HEK293 (cell line): ENCODE results near the gene SPACA4.

Experiments
- GLIS2 ChIP-seq: fragments of 450-650 bp; formaldehyde crosslinking; IDR thresholded peaks from 2 replicates; pipeline ENCODE4 v1.5.1; 2016; ENCODE audit warnings: missing biosample characterization, missing genetic modification characterization
- KLF8 ChIP-seq: fragments of 450-650 bp; formaldehyde crosslinking; IDR thresholded peaks from 2 replicates; pipeline ENCODE4 v1.5.1; 2016; ENCODE audit warnings: missing biosample characterization, missing genetic modification characterization
- SP3 ChIP-seq: fragments of 450-650 bp; formaldehyde crosslinking; IDR thresholded peaks from 2 replicates; pipeline ENCODE4 v1.5.1; 2016; ENCODE audit warnings: missing biosample characterization, missing genetic modification characterization
- SP7 ChIP-seq: fragments of 450-650 bp; formaldehyde crosslinking; IDR thresholded peaks from 2 replicates; pipeline ENCODE4 v1.5.1; 2016; ENCODE audit warnings: missing biosample characterization, missing genetic modification characterization
- ZBTB1 ChIP-seq: fragments of 450-650 bp; formaldehyde crosslinking; IDR thresholded peaks from 2 replicates; pipeline ENCODE4 v1.5.1; 2016; ENCODE audit warnings: missing biosample characterization, missing genetic modification characterization
- ZBTB48 ChIP-seq: fragments of 450-650 bp; formaldehyde crosslinking; IDR thresholded peaks from 2 replicates; pipeline ENCODE4 v1.5.1; 2016; ENCODE audit warnings: missing biosample characterization, missing genetic modification characterization
- ZBTB7A ChIP-seq: fragments of 450-650 bp; formaldehyde crosslinking; IDR thresholded peaks from 2 replicates; pipeline ENCODE4 v1.5.1; 2016; ENCODE audit warnings: low read depth, missing biosample characterization, missing genetic modification characterization
- ZBTB8A ChIP-seq: fragments of 450-650 bp; formaldehyde crosslinking; IDR thresholded peaks from 2 replicates; pipeline ENCODE4 v1.5.1; 2016; ENCODE audit warnings: missing biosample characterization, missing genetic modification characterization
- ZEB2 ChIP-seq: fragments of 450-650 bp; formaldehyde crosslinking; IDR thresholded peaks from 2 replicates; pipeline ENCODE4 v1.5.1; 2016; ENCODE audit warnings: missing biosample characterization, missing genetic modification characterization
- ZFP3 ChIP-seq: fragments of 450-650 bp; formaldehyde crosslinking; IDR thresholded peaks from 2 replicates; pipeline ENCODE4 v1.5.1; 2016; ENCODE audit warnings: low read depth, missing biosample characterization, missing genetic modification characterization
- ZNF169 ChIP-seq: fragments of 450-650 bp; formaldehyde crosslinking; IDR thresholded peaks from 2 replicates; pipeline ENCODE4 v1.5.1; 2016; ENCODE audit warnings: missing biosample characterization, missing genetic modification characterization
- ZNF24 ChIP-seq: fragments of 450-650 bp; formaldehyde crosslinking; IDR thresholded peaks from 2 replicates; pipeline ENCODE4 v1.5.1; 2016; ENCODE audit warnings: missing biosample characterization, missing genetic modification characterization
- ZNF416 ChIP-seq: fragments of 450-650 bp; formaldehyde crosslinking; IDR thresholded peaks from 2 replicates; pipeline ENCODE4 v1.5.1; 2016; ENCODE audit warnings: missing biosample characterization, missing genetic modification characterization
- TF ChIP-seq, protein P1 (sequence below): fragments of 450-650 bp; formaldehyde crosslinking; IDR thresholded peaks from 2 replicates; pipeline ENCODE4 v1.5.1; 2016; ENCODE audit warnings: missing biosample characterization, missing genetic modification characterization
- TF ChIP-seq, protein P2 (sequence below): fragments of 450-650 bp; formaldehyde crosslinking; IDR thresholded peaks from 2 replicates; pipeline ENCODE4 v1.5.1; 2016; ENCODE audit warnings: missing biosample characterization, missing genetic modification characterization
- TF ChIP-seq, protein P3 (sequence below): fragments of 450-650 bp; formaldehyde crosslinking; IDR thresholded peaks from 2 replicates; pipeline ENCODE4 v1.5.1; 2017; ENCODE audit warnings: missing biosample characterization, missing genetic modification characterization
- TF ChIP-seq, protein P4 (sequence below): IDR thresholded peaks from 2 replicates; pipeline ENCODE4 v1.6.1; 2011; ENCODE audit warnings: mild to moderate bottlenecking, low read depth, low read length, borderline replicate concordance
- TF ChIP-seq, protein P5 (sequence below): fragments of 450-650 bp; formaldehyde crosslinking; IDR thresholded peaks from 2 replicates; pipeline ENCODE4 v1.5.1; 2016; ENCODE audit warnings: missing biosample characterization, missing genetic modification characterization
- TF ChIP-seq, protein P6 (sequence below): fragments of 450-650 bp; formaldehyde crosslinking; IDR thresholded peaks from 2 replicates; pipeline ENCODE4 v1.5.1; 2016; ENCODE audit warnings: missing biosample characterization, missing genetic modification characterization
- TF ChIP-seq, protein P7 (sequence below): fragments of 450-650 bp; formaldehyde crosslinking; conservative IDR thresholded peaks from 2 replicates; pipeline ENCODE4 v1.5.1; 2016; ENCODE audit warnings: low read depth, missing biosample characterization, missing genetic modification characterization
- TF ChIP-seq, protein P8 (sequence below): fragments of 450-650 bp; formaldehyde crosslinking; IDR thresholded peaks from 2 replicates; pipeline ENCODE4 v1.5.1; 2016; ENCODE audit warnings: missing biosample characterization, missing genetic modification characterization

Gene SPACA4

DNA sequence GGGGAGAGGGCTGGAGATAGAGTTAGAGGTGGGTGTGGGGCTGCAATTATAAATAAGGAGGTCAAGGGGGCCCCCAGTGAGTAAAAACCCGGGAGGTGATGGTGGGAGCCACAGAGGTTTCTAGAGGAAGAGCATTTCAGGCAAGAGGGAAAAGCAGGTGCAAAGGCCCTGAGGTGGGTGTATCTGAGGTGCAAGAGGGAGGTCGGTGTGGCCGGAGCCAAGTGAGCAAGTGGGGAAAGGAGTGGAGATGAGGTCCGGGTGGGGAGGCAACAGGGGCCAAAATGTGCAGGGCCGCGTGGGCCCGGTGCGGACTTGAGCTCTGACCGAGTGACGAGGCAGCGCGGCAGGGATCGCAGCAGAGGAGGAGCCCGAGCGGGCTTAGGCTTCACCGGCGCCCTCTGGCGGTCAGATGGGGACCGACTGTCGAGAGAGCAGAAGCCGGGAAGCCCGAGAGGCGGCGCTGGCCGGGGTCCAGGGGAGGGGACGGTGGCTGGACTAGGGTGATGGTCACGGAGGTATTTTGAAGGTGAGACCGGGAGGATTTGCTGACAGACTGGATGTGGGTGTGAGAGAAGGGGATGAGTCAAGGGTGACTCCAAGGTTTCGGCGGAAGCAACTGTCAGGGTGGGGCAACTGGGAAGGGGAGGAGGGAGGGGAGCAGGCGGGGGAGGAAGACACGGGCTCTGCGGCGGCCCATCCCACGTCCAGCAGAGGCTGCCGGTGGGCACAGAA, 17.7 kb upstream of the SPACA4 start (continued):
- TF ChIP-seq, protein P1, sequence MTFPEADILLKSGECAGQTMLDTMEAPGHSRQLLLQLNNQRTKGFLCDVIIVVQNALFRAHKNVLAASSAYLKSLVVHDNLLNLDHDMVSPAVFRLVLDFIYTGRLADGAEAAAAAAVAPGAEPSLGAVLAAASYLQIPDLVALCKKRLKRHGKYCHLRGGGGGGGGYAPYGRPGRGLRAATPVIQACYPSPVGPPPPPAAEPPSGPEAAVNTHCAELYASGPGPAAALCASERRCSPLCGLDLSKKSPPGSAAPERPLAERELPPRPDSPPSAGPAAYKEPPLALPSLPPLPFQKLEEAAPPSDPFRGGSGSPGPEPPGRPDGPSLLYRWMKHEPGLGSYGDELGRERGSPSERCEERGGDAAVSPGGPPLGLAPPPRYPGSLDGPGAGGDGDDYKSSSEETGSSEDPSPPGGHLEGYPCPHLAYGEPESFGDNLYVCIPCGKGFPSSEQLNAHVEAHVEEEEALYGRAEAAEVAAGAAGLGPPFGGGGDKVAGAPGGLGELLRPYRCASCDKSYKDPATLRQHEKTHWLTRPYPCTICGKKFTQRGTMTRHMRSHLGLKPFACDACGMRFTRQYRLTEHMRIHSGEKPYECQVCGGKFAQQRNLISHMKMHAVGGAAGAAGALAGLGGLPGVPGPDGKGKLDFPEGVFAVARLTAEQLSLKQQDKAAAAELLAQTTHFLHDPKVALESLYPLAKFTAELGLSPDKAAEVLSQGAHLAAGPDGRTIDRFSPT (tag by site-specific recombination) = peak; percentile 25; the same call in 1 of the 2 replicates
- TF ChIP-seq GLIS2 (tag by site-specific recombination) = 0 out of 2 replicates have a peak, but pooled peaks have one; percentile 27
- TF ChIP-seq ZBTB48 (tag by site-specific recombination) = peak; percentile 76
- TF ChIP-seq, protein P2, sequence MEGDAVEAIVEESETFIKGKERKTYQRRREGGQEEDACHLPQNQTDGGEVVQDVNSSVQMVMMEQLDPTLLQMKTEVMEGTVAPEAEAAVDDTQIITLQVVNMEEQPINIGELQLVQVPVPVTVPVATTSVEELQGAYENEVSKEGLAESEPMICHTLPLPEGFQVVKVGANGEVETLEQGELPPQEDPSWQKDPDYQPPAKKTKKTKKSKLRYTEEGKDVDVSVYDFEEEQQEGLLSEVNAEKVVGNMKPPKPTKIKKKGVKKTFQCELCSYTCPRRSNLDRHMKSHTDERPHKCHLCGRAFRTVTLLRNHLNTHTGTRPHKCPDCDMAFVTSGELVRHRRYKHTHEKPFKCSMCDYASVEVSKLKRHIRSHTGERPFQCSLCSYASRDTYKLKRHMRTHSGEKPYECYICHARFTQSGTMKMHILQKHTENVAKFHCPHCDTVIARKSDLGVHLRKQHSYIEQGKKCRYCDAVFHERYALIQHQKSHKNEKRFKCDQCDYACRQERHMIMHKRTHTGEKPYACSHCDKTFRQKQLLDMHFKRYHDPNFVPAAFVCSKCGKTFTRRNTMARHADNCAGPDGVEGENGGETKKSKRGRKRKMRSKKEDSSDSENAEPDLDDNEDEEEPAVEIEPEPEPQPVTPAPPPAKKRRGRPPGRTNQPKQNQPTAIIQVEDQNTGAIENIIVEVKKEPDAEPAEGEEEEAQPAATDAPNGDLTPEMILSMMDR (tag by site-specific recombination) = peak; percentile 100
- peak; percentile 89 for TF ChIP-seq KLF8
- TF ChIP-seq, protein P3, sequence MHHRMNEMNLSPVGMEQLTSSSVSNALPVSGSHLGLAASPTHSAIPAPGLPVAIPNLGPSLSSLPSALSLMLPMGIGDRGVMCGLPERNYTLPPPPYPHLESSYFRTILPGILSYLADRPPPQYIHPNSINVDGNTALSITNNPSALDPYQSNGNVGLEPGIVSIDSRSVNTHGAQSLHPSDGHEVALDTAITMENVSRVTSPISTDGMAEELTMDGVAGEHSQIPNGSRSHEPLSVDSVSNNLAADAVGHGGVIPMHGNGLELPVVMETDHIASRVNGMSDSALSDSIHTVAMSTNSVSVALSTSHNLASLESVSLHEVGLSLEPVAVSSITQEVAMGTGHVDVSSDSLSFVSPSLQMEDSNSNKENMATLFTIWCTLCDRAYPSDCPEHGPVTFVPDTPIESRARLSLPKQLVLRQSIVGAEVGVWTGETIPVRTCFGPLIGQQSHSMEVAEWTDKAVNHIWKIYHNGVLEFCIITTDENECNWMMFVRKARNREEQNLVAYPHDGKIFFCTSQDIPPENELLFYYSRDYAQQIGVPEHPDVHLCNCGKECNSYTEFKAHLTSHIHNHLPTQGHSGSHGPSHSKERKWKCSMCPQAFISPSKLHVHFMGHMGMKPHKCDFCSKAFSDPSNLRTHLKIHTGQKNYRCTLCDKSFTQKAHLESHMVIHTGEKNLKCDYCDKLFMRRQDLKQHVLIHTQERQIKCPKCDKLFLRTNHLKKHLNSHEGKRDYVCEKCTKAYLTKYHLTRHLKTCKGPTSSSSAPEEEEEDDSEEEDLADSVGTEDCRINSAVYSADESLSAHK = 0 out of 2 replicates have a peak, but pooled peaks have one; percentile 35
- peak; percentile 67 for TF ChIP-seq ZEB2 (tag by site-specific recombination)
- TF ChIP-seq, protein P4, sequence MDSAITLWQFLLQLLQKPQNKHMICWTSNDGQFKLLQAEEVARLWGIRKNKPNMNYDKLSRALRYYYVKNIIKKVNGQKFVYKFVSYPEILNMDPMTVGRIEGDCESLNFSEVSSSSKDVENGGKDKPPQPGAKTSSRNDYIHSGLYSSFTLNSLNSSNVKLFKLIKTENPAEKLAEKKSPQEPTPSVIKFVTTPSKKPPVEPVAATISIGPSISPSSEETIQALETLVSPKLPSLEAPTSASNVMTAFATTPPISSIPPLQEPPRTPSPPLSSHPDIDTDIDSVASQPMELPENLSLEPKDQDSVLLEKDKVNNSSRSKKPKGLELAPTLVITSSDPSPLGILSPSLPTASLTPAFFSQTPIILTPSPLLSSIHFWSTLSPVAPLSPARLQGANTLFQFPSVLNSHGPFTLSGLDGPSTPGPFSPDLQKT = no peak
- peak; percentile 43; the same call in 1 of the 2 replicates for TF ChIP-seq ZBTB8A (tag by site-specific recombination)
- TF ChIP-seq ZNF169 (tag by site-specific recombination) = no peak
- TF ChIP-seq, protein P5, sequence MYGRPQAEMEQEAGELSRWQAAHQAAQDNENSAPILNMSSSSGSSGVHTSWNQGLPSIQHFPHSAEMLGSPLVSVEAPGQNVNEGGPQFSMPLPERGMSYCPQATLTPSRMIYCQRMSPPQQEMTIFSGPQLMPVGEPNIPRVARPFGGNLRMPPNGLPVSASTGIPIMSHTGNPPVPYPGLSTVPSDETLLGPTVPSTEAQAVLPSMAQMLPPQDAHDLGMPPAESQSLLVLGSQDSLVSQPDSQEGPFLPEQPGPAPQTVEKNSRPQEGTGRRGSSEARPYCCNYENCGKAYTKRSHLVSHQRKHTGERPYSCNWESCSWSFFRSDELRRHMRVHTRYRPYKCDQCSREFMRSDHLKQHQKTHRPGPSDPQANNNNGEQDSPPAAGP (tag by site-specific recombination) = peak; percentile 93
- peak; percentile 22; the same call in 1 of the 2 replicates for TF ChIP-seq ZBTB7A (tag by site-specific recombination)
- 0 out of 2 replicates have a peak, but pooled peaks have one; percentile 53 for TF ChIP-seq ZNF416 (tag by site-specific recombination)
- peak; percentile 87 for TF ChIP-seq SP7
- 0 out of 2 replicates have a peak, but pooled peaks have one; percentile 51 for TF ChIP-seq ZNF24 (tag by site-specific recombination)
- TF ChIP-seq ZFP3 (tag by site-specific recombination) = peak; percentile 69; the same call in 1 of the 2 replicates
- TF ChIP-seq, protein P6, sequence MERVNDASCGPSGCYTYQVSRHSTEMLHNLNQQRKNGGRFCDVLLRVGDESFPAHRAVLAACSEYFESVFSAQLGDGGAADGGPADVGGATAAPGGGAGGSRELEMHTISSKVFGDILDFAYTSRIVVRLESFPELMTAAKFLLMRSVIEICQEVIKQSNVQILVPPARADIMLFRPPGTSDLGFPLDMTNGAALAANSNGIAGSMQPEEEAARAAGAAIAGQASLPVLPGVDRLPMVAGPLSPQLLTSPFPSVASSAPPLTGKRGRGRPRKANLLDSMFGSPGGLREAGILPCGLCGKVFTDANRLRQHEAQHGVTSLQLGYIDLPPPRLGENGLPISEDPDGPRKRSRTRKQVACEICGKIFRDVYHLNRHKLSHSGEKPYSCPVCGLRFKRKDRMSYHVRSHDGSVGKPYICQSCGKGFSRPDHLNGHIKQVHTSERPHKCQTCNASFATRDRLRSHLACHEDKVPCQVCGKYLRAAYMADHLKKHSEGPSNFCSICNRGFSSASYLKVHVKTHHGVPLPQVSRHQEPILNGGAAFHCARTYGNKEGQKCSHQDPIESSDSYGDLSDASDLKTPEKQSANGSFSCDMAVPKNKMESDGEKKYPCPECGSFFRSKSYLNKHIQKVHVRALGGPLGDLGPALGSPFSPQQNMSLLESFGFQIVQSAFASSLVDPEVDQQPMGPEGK (tag by site-specific recombination) = peak; percentile 88
- TF ChIP-seq, protein P7, sequence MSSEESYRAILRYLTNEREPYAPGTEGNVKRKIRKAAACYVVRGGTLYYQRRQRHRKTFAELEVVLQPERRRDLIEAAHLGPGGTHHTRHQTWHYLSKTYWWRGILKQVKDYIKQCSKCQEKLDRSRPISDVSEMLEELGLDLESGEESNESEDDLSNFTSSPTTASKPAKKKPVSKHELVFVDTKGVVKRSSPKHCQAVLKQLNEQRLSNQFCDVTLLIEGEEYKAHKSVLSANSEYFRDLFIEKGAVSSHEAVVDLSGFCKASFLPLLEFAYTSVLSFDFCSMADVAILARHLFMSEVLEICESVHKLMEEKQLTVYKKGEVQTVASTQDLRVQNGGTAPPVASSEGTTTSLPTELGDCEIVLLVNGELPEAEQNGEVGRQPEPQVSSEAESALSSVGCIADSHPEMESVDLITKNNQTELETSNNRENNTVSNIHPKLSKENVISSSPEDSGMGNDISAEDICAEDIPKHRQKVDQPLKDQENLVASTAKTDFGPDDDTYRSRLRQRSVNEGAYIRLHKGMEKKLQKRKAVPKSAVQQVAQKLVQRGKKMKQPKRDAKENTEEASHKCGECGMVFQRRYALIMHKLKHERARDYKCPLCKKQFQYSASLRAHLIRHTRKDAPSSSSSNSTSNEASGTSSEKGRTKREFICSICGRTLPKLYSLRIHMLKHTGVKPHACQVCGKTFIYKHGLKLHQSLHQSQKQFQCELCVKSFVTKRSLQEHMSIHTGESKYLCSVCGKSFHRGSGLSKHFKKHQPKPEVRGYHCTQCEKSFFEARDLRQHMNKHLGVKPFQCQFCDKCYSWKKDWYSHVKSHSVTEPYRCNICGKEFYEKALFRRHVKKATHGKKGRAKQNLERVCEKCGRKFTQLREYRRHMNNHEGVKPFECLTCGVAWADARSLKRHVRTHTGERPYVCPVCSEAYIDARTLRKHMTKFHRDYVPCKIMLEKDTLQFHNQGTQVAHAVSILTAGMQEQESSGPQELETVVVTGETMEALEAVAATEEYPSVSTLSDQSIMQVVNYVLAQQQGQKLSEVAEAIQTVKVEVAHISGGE (tag by site-specific recombination) = peak; percentile 67
- TF ChIP-seq SP3 = peak; percentile 80
- 0 out of 2 replicates have a peak, but pooled peaks have one; percentile 39 for TF ChIP-seq ZBTB1 (tag by site-specific recombination)
- TF ChIP-seq, protein P8, sequence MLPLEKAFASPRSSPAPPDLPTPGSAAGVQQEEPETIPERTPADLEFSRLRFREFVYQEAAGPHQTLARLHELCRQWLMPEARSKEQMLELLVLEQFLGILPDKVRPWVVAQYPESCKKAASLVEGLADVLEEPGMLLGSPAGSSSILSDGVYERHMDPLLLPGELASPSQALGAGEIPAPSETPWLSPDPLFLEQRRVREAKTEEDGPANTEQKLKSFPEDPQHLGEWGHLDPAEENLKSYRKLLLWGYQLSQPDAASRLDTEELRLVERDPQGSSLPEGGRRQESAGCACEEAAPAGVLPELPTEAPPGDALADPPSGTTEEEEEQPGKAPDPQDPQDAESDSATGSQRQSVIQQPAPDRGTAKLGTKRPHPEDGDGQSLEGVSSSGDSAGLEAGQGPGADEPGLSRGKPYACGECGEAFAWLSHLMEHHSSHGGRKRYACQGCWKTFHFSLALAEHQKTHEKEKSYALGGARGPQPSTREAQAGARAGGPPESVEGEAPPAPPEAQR = no peak
